Measurements from ENCODE around the gene VPS35. TPM values are rescaled to one million over a fixed set of nuclear protein-coding genes. Genes with fewer than 3 reads are reported as not detected.

VPS35 gene
- polyA plus RNA-seq (2012; ENCODE audit: insufficient read depth, insufficient read length, low read depth): 39.3 TPM

GRCh38 chr16:46688654-46689364, at the start of gene VPS35:
TSS of gene VPS35 (minus strand) at chr16:46689178. CDS start at chr16:46689133, 45 bp downstream.
- Histone ChIP-seq H3K4me3 (ENCODE audit: low read depth, low read length) (peak within 1 kb of the TSS; percentile 89), H3K4me1 (no peaks in the 10 kb centered on the region; the same call in 1 of the 2 replicates), H3K27me3 (no peaks in the 10 kb centered on the region), H3K36me3 (peaks cover 23% of the 10 kb centered on the region), H3K9me3 (no peaks in the 10 kb centered on the region)
- DNase-seq: peak; percentile 100
- peak; percentile 47 for TF ChIP-seq CTCF (IDR thresholded peaks at IDR 0.05; ENCODE audit: low read depth, low read length)

GRCh38 chr16:46737621-46738214, 48.7 kb upstream of the VPS35 start:
- no peaks in the 10 kb centered on the region for H3K9me3 ChIP-seq
- no peaks in the 10 kb centered on the region for H3K27me3 ChIP-seq
- H3K4me3 ChIP-seq (ENCODE audit: low read depth, low read length): no peak overlapping the region
- H3K36me3 ChIP-seq: no peaks in the 10 kb centered on the region
- H3K4me1 ChIP-seq: no peaks in the 10 kb centered on the region; the same call in 1 of the 2 replicates
- no peak for DNase-seq
- no peak for TF ChIP-seq CTCF (IDR thresholded peaks at IDR 0.05; ENCODE audit: low read depth, low read length)

- Histone ChIP-seq H3K9me3 (no peaks in the 10 kb centered on the region), H3K4me1 (peaks cover 4% of the 10 kb centered on the region; the same call in 1 of the 2 replicates), H3K4me3 (ENCODE audit: low read depth, low read length) (no peak overlapping the region), H3K36me3 (no peaks in the 10 kb centered on the region), H3K27me3 (no peaks in the 10 kb centered on the region)
- no peak for TF ChIP-seq CTCF (IDR thresholded peaks at IDR 0.05; ENCODE audit: low read depth, low read length)
- peak; percentile 36 for DNase-seq
These were observed 47.7 kb upstream of the VPS35 start for GRCh38 chr16:46736695-46737094.

- Histone ChIP-seq H3K9me3 (no peaks in the 10 kb centered on the region), H3K27me3 (no peaks in the 10 kb centered on the region), H3K4me3 (ENCODE audit: low read depth, low read length) (no peak overlapping the region), H3K4me1 (peaks cover 4% of the 10 kb centered on the region; the same call in 1 of the 2 replicates), H3K36me3 (no peaks in the 10 kb centered on the region)
- no peak for DNase-seq
- no peak for TF ChIP-seq CTCF (IDR thresholded peaks at IDR 0.05; ENCODE audit: low read depth, low read length)
These were observed 44.4 kb upstream of the VPS35 start for GRCh38 chr16:46733319-46733830.

- Histone ChIP-seq H3K9me3 (no peaks in the 10 kb centered on the region), H3K36me3 (no peaks in the 10 kb centered on the region), H3K4me1 (peaks cover 4% of the 10 kb centered on the region; the same call in 1 of the 2 replicates), H3K4me3 (ENCODE audit: low read depth, low read length) (no peak overlapping the region), H3K27me3 (no peaks in the 10 kb centered on the region)
- no peak for DNase-seq
- TF ChIP-seq CTCF (IDR thresholded peaks at IDR 0.05; ENCODE audit: low read depth, low read length): no peak
These were observed 43.6 kb upstream of the VPS35 start for GRCh38 chr16:46732561-46732960.
